COLO668 (cell line): ENCODE data around the gene CCDC51.

Experiments used
- DNase-seq: peaks from one replicate; lab custom pipeline; 2025; ENCODE audit not compliant: unreplicated experiment; lab: John Stamatoyannopoulos, UW

Gene CCDC51

GRCh38 chr3:48420561-48420960 is 19.4 kb downstream of the CCDC51 start:
- no peak for DNase-seq

DNA sequence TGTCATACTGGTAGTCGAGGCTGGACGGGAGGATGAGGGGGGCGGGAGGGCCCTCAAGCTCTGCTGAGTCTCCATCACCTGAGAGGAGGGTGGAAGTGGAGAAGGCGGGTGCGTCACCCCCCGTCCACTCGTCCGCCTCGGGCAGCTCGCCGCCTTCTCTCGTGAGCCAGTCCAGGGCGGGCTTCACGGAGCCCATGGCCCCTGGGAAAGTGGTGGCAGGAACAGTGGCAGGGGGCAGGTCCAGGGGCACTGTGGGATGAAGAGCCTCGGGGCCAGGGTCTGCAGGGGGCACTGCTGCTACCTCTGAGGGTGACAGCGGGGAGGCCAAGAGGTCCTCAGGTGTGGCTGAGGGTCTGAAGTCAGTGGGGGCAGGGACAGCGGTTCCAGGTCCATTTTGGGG is 20.3 kb downstream of the CCDC51 start:
- no peak for DNase-seq

DNA sequence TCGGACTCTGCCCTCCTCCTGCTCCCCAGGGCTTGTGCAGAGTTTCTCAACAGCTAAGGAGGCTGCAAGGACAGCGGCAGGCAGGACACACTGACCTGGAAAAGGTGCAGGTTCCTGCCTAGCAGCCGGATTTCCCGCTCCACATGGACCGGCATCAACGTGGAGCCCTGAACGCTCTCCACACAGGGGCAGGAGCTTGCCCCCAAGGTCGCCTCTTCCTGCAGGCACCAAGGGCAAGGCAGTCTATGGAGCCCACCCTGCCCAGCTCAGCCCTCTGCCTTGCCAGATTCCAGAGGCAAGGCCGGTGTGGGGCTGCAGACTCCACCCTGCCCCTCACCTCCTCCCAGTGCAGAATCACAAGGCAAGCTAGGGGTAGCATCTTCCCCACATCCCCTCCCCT is 20.8 kb downstream of the CCDC51 start:
- no peak for DNase-seq

- DNase-seq, result no peak
Observed at GRCh38 chr3:48418651-48419050, 21.3 kb downstream of the CCDC51 start.

DNA sequence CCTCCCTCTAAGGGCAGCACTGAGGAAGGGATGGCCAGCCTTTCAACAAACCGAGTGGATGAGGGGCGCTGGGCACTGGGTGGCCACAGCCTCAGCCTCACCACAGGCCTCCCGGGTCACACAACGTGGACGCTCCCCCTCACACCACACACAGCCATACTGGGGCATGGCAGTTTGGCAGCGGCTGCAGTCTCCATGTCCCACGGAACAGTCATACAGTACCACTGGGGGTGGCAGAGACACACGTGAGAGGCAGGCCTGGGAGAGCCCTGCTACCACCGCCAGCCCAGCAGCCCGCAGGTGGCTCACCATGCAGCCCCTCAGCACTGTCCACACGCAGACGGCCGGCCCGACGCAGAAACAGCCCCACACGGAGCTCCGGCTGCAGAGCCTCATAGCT is 21.8 kb downstream of the CCDC51 start:
- no peak for DNase-seq

DNA sequence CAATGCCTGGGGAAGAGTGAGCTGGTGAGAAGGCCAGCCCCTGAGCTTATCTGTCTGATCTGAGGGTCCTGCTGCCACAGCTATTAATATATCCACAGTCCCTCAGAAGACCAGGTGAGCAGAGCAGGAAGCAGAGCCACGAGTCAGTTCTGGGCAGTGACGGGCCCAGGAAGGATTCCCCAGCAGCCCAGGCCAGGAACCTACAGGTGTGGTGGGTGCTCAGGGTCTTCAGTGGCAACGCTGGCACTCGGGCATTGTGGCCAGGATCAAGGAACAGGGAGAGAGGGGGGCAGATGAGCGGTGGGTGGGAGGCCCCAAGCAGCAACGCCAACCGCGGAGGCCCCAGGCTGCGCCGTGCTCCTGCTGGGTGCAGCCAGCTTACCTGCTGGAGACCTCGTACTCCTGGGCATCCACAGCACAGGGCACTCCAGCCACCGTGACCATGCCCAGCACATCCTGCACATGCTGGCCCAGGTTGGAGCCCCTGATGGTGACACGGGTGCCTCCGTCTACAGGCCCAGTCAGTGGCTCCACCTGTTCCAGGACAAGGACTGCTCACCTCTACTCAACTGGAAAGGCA is 22.3 kb downstream of the CCDC51 start:
- no peak for DNase-seq

DNA sequence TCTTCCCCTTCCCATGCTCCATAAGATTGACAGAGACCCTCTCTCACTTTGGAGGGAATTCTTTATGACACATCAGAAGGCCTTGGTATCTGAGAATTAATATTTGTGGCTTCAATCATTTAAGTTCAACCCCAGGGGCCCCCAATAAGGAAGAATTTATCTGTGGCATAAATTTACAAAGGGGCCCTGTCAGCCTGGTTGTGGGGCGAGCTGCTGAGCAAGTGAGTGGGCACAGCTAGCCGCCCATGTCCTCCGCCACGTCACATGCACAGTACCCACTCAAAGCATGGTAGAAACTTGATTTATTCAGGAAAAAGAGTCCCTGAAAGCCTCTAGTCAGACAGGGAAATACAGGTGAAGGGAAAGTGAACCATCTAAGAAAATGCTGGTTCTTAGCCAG is 23.4 kb downstream of the CCDC51 start:
- DNase-seq, result no peak

- no peak for DNase-seq
Observed at GRCh38 chr3:48416091-48416505, 23.8 kb downstream of the CCDC51 start.

DNA sequence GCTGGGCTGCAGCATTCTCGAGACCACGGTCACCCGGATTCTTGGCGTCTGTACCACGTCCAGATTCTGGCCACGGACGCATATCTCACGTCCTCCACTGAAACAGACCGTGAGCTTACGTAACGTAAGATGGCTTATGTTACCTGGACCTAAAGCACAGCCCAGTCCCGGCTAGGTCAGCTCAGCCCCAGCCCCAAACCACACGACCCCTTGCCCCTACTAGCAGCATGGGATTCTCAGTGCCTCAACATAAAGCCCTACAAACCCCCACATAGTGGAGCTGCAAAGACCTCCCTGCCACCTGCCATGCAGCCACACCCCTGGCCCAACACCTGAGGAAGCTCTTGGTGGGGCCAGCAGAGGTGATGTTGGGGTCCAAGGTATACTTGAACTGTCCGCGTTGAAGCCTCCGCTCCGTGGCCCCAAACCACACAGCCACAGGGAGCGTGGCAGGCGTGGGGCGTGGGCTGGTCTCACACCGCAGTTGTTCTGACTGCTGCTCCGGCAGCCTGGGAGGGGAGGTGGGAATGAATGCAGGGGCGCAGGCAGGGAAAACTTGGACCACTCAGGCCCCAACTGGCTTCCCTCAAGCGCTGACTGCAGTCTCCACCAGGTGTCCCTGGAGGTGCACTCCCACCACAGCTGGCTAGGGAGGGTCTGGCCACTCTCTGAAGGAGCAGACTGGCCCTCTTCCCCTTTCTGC is 24.5 kb downstream of the CCDC51 start:
- no peak for DNase-seq

DNA sequence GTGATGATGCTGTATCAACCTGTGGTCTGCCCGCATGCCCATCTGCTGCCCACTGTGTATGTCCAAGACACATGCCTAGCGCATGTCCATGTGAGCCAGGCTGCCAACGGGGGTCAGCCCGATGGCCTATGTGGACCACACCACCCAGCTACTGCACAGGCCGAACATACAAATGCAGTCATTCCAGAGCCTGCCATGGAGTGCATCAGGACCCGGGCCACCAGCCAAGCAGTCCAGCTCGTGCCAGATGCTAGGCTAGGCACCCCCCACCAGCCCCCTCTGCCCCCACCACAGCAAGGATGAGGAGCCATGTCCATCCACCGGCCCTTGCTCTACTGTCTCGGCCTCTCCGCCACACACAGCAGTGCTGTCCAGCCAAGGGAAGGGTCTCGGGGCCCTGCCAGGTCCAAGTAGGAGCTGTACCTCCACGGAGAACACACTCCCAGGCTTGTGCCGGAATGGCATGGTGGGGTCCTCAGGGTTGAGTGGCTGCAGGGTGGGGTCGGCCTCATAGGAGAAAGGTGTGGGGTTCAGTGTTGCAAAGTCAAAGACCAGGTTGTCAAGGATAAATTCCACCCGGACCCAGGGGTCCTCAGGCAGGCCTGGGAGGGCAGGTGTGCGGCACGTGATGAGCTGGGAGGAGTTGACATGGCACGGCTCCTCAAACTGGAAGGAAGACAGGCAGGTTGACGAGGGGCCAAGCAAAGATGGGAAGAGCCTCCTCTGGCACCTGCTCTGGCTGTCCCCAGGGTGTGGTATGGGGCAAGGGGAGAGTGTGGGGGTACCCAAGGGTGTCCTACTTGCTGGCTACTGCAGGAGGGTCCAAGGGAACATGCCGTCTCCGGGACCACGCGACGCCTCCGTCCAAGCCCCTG is 25.3 kb downstream of the CCDC51 start:
- no peak for DNase-seq

- DNase-seq, result no peak
Observed at GRCh38 chr3:48413611-48414010, 26.3 kb downstream of the CCDC51 start.

- DNase-seq, result no peak
Observed at GRCh38 chr3:48413086-48413485, 26.8 kb downstream of the CCDC51 start.

- no peak for DNase-seq
Observed at GRCh38 chr3:48412375-48413001, 27.4 kb downstream of the CCDC51 start.

- DNase-seq, result no peak
Observed at GRCh38 chr3:48411606-48412374, 28.1 kb downstream of the CCDC51 start.

GRCh38 chr3:48411041-48411588 is 28.8 kb downstream of the CCDC51 start:
- DNase-seq, result no peak

DNA sequence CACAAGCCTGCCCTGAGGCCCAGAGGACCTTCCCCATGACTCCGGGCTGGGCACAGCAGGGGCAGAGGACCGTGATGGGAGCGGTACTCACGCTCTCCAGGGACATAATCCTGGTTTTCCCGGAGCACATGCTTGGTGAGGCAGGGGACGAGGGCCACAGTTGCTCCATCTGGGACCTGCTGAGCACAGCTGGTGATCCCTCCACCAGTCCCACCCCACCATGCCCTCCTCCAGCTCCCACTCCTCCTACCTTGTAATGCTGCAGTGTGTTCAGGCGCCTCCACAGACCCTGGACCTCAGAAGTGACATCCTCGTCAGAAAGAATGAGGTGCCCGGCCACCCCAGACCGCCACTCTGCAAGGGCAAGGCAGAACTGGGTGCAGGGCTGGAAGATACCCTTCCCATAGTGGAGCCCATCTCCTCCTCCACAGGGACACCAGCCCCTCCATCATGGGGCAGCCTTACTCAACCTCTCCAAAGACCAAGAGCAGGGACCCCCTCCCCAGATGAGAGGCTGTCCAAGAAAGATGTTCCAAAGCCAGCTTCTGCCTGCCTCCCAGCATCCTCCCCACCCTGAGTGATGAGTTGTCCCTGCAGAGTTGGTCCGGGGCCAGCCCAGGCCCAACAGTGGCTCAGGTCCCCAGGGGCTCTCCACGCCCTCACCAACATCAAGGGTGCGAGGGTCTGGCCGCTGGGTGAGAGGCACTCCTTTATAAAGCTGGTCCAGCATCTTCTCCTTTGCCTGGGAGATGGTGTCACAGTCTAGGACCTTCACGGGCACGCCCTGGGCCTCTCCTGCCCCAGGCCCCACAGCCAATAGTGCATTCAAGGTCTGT is 29.5 kb downstream of the CCDC51 start:
- DNase-seq, result no peak

- DNase-seq, result no peak
Observed at GRCh38 chr3:48409291-48410201, 30.4 kb downstream of the CCDC51 start.

DNA sequence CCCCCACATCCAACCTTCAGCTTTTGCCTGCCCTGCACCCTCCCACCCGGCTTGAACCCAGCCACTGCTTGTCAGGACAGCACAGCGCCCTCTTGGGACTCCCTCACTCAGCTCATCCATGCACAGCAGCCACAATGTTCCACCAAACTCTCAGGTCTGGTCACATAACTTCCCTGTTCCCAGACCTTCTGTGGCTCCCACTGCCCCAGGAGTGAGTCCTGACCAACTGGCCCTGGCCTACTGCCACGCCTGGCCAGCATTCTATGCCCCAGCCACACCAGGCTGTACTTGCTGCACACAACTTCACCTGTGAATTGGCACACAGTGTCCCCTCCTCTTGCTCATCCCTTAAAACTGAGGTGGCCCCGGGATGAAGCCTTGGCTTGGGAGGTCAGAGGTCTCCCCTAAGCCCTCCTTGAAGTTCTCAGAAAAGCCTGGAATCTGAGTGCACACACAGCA is 31.1 kb downstream of the CCDC51 start:
- DNase-seq, result no peak
